Measurements from ENCODE around the gene CYP4F12.

GRCh38 chr19:15730538-15730937, 57.7 kb downstream of the CYP4F12 start:
- TF ChIP-seq POLR2AphosphoS5 (IDR thresholded peaks at IDR 0.05; ENCODE audit: borderline replicate concordance, low read depth, low read length) (no peak), EZH2 (IDR thresholded peaks at IDR 0.05) (no peak)

All from SK-N-MC (cell line).